Liver (tissue), 3 donors: Measurements from ENCODE around the gene ILK.

Experiments
- ATF3 ChIP-seq: IDR thresholded peaks from 2 replicates; pipeline ENCODE4 v1.6.1; 2016; ENCODE audit warnings: antibody characterized with exemption
- CTCF ChIP-seq: fragments of 150-350 bp; IDR thresholded peaks from 2 replicates; pipeline ENCODE4 v1.5.1; 2017; ENCODE audit warnings: improper control_type of control experiment, low read depth, low read length; ENCODE audit not compliant: missing input control
- EGR1 ChIP-seq, 2 donors: IDR thresholded peaks; 2 replicates each; pipeline ENCODE4 v1.6.1; 2016 to 2018; ENCODE audit warnings: antibody characterized with exemption in 2 of 2, low read depth in 2 of 2
- FOXA2 ChIP-seq: IDR thresholded peaks from 2 replicates; pipeline ENCODE4 v1.6.1; 2016; ENCODE audit warnings: antibody characterized with exemption
- GABPA ChIP-seq, 2 donors: IDR thresholded peaks in 1 of 2; conservative IDR thresholded peaks in 1 of 2; 2 replicates each; pipeline ENCODE4 v1.6.1; 2016; ENCODE audit warnings: antibody characterized with exemption in 2 of 2, mild to moderate bottlenecking in 1 of 2, moderate library complexity in 1 of 2
- HNF4G ChIP-seq: IDR thresholded peaks from 2 replicates; pipeline ENCODE4 v1.6.1; 2016; ENCODE audit warnings: antibody characterized with exemption
- JUND ChIP-seq, 2 donors: IDR thresholded peaks; 2 replicates each; pipeline ENCODE4 v1.6.1; 2016; ENCODE audit warnings: antibody characterized with exemption in 2 of 2
- RAD21 ChIP-seq, 2 donors: IDR thresholded peaks; 2 replicates each; pipeline ENCODE4 v1.6.1; 2016; ENCODE audit warnings: antibody characterized with exemption in 2 of 2, mild to moderate bottlenecking in 2 of 2
- SP1 ChIP-seq: IDR thresholded peaks from 2 replicates; pipeline ENCODE4 v1.6.1; 2018; ENCODE audit warnings: antibody characterized with exemption, mild to moderate bottlenecking
- TAF1 ChIP-seq: conservative IDR thresholded peaks from 2 replicates; pipeline ENCODE4 v1.6.1; 2016; ENCODE audit warnings: antibody characterized with exemption, mild to moderate bottlenecking
- YY1 ChIP-seq: IDR thresholded peaks from 2 replicates; pipeline ENCODE4 v1.6.1; 2016; ENCODE audit warnings: antibody characterized with exemption, mild to moderate bottlenecking
- TF ChIP-seq, protein P1 (sequence below): IDR thresholded peaks from 2 replicates; pipeline ENCODE4 v1.6.1; 2016; ENCODE audit warnings: antibody characterized with exemption, mild to moderate bottlenecking
- TF ChIP-seq, protein P2 (sequence below): IDR thresholded peaks from 2 replicates; pipeline ENCODE4 v1.6.1; 2016; ENCODE audit warnings: antibody characterized with exemption
- donor health status: healthy.
- donor health status: healthy.

GRCh38 chr11:6561288-6561687, 42.3 kb upstream of the ILK start:
- TF ChIP-seq TAF1: no peak
- no peak for TF ChIP-seq RAD21 (IDR thresholded peaks at IDR 0.05)
- TF ChIP-seq CTCF: no peak
- TF ChIP-seq, protein P1, sequence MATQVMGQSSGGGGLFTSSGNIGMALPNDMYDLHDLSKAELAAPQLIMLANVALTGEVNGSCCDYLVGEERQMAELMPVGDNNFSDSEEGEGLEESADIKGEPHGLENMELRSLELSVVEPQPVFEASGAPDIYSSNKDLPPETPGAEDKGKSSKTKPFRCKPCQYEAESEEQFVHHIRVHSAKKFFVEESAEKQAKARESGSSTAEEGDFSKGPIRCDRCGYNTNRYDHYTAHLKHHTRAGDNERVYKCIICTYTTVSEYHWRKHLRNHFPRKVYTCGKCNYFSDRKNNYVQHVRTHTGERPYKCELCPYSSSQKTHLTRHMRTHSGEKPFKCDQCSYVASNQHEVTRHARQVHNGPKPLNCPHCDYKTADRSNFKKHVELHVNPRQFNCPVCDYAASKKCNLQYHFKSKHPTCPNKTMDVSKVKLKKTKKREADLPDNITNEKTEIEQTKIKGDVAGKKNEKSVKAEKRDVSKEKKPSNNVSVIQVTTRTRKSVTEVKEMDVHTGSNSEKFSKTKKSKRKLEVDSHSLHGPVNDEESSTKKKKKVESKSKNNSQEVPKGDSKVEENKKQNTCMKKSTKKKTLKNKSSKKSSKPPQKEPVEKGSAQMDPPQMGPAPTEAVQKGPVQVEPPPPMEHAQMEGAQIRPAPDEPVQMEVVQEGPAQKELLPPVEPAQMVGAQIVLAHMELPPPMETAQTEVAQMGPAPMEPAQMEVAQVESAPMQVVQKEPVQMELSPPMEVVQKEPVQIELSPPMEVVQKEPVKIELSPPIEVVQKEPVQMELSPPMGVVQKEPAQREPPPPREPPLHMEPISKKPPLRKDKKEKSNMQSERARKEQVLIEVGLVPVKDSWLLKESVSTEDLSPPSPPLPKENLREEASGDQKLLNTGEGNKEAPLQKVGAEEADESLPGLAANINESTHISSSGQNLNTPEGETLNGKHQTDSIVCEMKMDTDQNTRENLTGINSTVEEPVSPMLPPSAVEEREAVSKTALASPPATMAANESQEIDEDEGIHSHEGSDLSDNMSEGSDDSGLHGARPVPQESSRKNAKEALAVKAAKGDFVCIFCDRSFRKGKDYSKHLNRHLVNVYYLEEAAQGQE: no peak
- no peak for TF ChIP-seq EGR1 (IDR thresholded peaks at IDR 0.05; ENCODE audit: low read depth in 2 of 2)
- TF ChIP-seq, protein P2, sequence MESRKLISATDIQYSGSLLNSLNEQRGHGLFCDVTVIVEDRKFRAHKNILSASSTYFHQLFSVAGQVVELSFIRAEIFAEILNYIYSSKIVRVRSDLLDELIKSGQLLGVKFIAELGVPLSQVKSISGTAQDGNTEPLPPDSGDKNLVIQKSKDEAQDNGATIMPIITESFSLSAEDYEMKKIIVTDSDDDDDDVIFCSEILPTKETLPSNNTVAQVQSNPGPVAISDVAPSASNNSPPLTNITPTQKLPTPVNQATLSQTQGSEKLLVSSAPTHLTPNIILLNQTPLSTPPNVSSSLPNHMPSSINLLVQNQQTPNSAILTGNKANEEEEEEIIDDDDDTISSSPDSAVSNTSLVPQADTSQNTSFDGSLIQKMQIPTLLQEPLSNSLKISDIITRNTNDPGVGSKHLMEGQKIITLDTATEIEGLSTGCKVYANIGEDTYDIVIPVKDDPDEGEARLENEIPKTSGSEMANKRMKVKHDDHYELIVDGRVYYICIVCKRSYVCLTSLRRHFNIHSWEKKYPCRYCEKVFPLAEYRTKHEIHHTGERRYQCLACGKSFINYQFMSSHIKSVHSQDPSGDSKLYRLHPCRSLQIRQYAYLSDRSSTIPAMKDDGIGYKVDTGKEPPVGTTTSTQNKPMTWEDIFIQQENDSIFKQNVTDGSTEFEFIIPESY: no peak
- TF ChIP-seq SP1: no peak
- TF ChIP-seq HNF4G: no peak
- no peak for TF ChIP-seq YY1
- no peak for TF ChIP-seq ATF3
- TF ChIP-seq FOXA2: no peak
- TF ChIP-seq JUND (IDR thresholded peaks at IDR 0.05): no peak
- TF ChIP-seq GABPA (IDR thresholded peaks at IDR 0.05 in 1 of 2, conservative IDR thresholded peaks at IDR 0.05 in 1 of 2): no peak
